Measurements from ENCODE around the gene PDPR.
"Not testable (repeated sequence)": the region's sequence is repeated elsewhere in the genome, so short reads cannot be mapped to it uniquely, and the experiment has no call there.

The PDPR gene

GRCh38 chr16:70157477-70158260, 43.5 kb downstream of the PDPR start:
- no peaks in the 10 kb centered on the region for H3K27me3 ChIP-seq (ENCODE audit: control insufficient read depth, insufficient read depth, low read length)
- H3K36me3 ChIP-seq (ENCODE audit: control insufficient read depth, insufficient read depth, low read length): peaks cover 10% of the 10 kb centered on the region
- no peak overlapping the region for H3K9ac ChIP-seq (ENCODE audit: low read length)
- H3K9me3 ChIP-seq (ENCODE audit: control insufficient read depth, low read length): no peaks in the 10 kb centered on the region
- H3K4me1 ChIP-seq (ENCODE audit: control insufficient read depth, insufficient read depth, low read length): peaks cover 18% of the 10 kb centered on the region
- no peak overlapping the region for H3K4me3 ChIP-seq (ENCODE audit: low read length)

GRCh38 chr16:70158261-70158939, 44.3 kb downstream of the PDPR start:
- Histone ChIP-seq H3K4me1 (ENCODE audit: control insufficient read depth, insufficient read depth, low read length) (peaks cover 13% of the 10 kb centered on the region), H3K27me3 (ENCODE audit: control insufficient read depth, insufficient read depth, low read length) (no peaks in the 10 kb centered on the region), H3K9ac (ENCODE audit: low read length) (no peak overlapping the region), H3K9me3 (ENCODE audit: control insufficient read depth, low read length) (no peaks in the 10 kb centered on the region), H3K4me3 (ENCODE audit: low read length) (no peak overlapping the region), H3K36me3 (ENCODE audit: control insufficient read depth, insufficient read depth, low read length) (peaks cover 8% of the 10 kb centered on the region)

GRCh38 chr16:70159355-70160348, 45.5 kb downstream of the PDPR start:
- Histone ChIP-seq H3K36me3 (ENCODE audit: control insufficient read depth, insufficient read depth, low read length) (peaks cover 7% of the 10 kb centered on the region), H3K4me1 (ENCODE audit: control insufficient read depth, insufficient read depth, low read length) (peaks cover 13% of the 10 kb centered on the region), H3K4me3 (ENCODE audit: low read length) (no peak overlapping the region), H3K9me3 (ENCODE audit: control insufficient read depth, low read length) (no peaks in the 10 kb centered on the region), H3K27me3 (ENCODE audit: control insufficient read depth, insufficient read depth, low read length) (no peaks in the 10 kb centered on the region), H3K9ac (ENCODE audit: low read length) (no peak overlapping the region)

- no peaks in the 10 kb centered on the region for H3K9me3 ChIP-seq (ENCODE audit: control insufficient read depth, low read length)
- no peak overlapping the region for H3K4me3 ChIP-seq (ENCODE audit: low read length)
- H3K4me1 ChIP-seq (ENCODE audit: control insufficient read depth, insufficient read depth, low read length): peaks cover 13% of the 10 kb centered on the region
- H3K36me3 ChIP-seq (ENCODE audit: control insufficient read depth, insufficient read depth, low read length): peaks cover 7% of the 10 kb centered on the region
- H3K9ac ChIP-seq (ENCODE audit: low read length): no peak overlapping the region
- no peaks in the 10 kb centered on the region for H3K27me3 ChIP-seq (ENCODE audit: control insufficient read depth, insufficient read depth, low read length)
Measured at GRCh38 chr16:70160388-70160787, 46.3 kb downstream of the PDPR start.

DNA sequence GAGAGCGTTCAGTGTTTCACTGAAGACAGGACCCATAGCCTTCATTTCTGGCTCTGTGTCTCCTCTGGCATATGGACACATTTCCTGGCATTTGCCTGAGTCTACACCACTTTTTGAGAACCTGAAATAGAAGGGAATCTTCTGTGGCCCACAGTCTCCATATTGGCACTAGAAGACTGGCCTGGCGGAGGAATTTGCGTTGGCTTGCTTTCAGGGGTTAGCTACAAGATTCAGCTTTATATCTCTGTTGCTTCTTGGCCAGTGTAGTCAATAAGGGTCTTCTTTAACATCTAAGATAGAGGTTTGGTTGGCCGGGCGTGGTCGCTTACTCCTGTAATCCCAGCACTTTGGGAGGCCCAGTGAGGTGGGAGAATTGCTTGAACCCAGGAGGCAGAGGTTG, 46.7 kb downstream of the PDPR start:
- peaks cover 7% of the 10 kb centered on the region for H3K36me3 ChIP-seq (ENCODE audit: control insufficient read depth, insufficient read depth, low read length)
- no peak overlapping the region for H3K9ac ChIP-seq (ENCODE audit: low read length)
- H3K27me3 ChIP-seq (ENCODE audit: control insufficient read depth, insufficient read depth, low read length): no peaks in the 10 kb centered on the region
- H3K4me1 ChIP-seq (ENCODE audit: control insufficient read depth, insufficient read depth, low read length): peaks cover 13% of the 10 kb centered on the region
- no peak overlapping the region for H3K4me3 ChIP-seq (ENCODE audit: low read length)
- no peaks in the 10 kb centered on the region for H3K9me3 ChIP-seq (ENCODE audit: control insufficient read depth, low read length)

DNA sequence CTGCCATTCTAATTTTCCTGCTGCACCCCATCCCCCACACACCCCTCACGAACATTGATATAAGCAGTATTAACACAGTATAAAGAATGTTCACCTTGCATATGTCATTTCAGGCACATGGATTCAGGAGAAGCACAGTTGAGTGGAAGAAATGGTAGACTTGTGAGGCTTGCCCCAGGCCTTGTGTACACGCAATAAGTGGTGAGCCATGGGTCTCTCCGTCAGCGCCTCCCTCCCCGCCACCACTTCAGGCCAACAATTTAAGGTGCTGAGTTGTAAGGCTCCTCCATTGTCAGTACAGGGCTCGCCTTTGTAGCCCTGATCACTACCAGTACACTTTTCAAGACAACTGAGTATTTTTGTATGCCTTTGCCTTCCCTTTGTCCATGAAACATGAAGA, 47.2 kb downstream of the PDPR start:
- H3K9me3 ChIP-seq (ENCODE audit: control insufficient read depth, low read length): no peaks in the 10 kb centered on the region
- H3K27me3 ChIP-seq (ENCODE audit: control insufficient read depth, insufficient read depth, low read length): no peaks in the 10 kb centered on the region
- peaks cover 7% of the 10 kb centered on the region for H3K36me3 ChIP-seq (ENCODE audit: control insufficient read depth, insufficient read depth, low read length)
- no peak overlapping the region for H3K9ac ChIP-seq (ENCODE audit: low read length)
- H3K4me1 ChIP-seq (ENCODE audit: control insufficient read depth, insufficient read depth, low read length): peaks cover 13% of the 10 kb centered on the region
- no peak overlapping the region for H3K4me3 ChIP-seq (ENCODE audit: low read length)

DNA sequence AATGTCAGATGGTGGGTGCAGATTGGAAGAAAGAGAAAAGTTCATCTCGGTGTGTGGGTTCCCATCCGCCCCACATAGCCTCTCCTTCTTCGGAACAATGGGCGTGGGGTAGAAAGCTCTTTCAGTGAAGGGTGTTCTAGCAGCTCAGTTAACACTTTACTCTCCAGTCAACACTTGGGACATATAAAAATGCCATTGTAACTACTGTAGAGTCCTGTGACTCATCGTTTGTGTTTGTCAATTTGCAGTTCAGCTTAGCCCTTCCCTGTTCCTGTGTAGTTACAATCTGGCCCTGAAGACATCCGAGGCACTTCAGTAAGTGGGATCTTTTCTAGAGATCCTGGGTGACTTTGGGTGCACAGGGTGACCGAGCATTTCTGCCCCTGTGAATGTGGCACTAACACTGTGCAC, 47.9 kb downstream of the PDPR start:
- H3K9ac ChIP-seq (ENCODE audit: low read length): peak overlapping the region; percentile 18
- no peaks in the 10 kb centered on the region for H3K9me3 ChIP-seq (ENCODE audit: control insufficient read depth, low read length)
- peaks cover 13% of the 10 kb centered on the region for H3K4me1 ChIP-seq (ENCODE audit: control insufficient read depth, insufficient read depth, low read length)
- H3K27me3 ChIP-seq (ENCODE audit: control insufficient read depth, insufficient read depth, low read length): no peaks in the 10 kb centered on the region
- H3K4me3 ChIP-seq (ENCODE audit: low read length): no peak overlapping the region
- peaks cover 7% of the 10 kb centered on the region for H3K36me3 ChIP-seq (ENCODE audit: control insufficient read depth, insufficient read depth, low read length)

DNA sequence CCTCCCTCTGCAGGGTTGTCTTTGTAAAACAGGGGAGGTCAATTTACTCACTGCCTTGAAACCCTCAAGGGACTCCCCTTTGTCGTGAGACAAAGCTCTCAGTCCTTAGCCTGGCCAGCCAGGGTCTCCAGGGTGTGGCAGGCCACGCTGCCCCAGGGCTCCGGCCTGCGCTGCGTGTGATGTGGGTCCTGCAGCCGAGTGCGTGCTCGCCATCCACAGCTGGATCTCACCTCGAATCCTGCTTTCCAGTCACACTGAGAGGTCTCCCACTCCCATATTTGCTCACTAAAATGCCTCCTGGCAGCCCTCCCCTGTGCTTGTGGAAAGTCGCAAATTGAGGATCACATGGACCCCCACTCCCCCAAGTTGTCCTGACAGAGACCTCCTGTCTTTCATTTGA, 49.5 kb downstream of the PDPR start:
- H3K9ac ChIP-seq (ENCODE audit: low read length): no peak overlapping the region
- H3K4me3 ChIP-seq (ENCODE audit: low read length): no peak overlapping the region
- H3K27me3 ChIP-seq (ENCODE audit: control insufficient read depth, insufficient read depth, low read length): no peaks in the 10 kb centered on the region
- peaks cover 13% of the 10 kb centered on the region for H3K4me1 ChIP-seq (ENCODE audit: control insufficient read depth, insufficient read depth, low read length)
- peaks cover 7% of the 10 kb centered on the region for H3K36me3 ChIP-seq (ENCODE audit: control insufficient read depth, insufficient read depth, low read length)
- no peaks in the 10 kb centered on the region for H3K9me3 ChIP-seq (ENCODE audit: control insufficient read depth, low read length)

- not testable (repeated sequence) for H3K4me3 ChIP-seq (ENCODE audit: low read length); H3K27me3 ChIP-seq (ENCODE audit: control insufficient read depth, insufficient read depth, low read length); H3K9me3 ChIP-seq (ENCODE audit: control insufficient read depth, low read length); H3K9ac ChIP-seq (ENCODE audit: low read length); H3K36me3 ChIP-seq (ENCODE audit: control insufficient read depth, insufficient read depth, low read length)
- H3K4me1 ChIP-seq (ENCODE audit: control insufficient read depth, insufficient read depth, low read length): peaks cover 11% of the 10 kb centered on the region
Measured at GRCh38 chr16:70166688-70167087, 52.6 kb downstream of the PDPR start.

DNA sequence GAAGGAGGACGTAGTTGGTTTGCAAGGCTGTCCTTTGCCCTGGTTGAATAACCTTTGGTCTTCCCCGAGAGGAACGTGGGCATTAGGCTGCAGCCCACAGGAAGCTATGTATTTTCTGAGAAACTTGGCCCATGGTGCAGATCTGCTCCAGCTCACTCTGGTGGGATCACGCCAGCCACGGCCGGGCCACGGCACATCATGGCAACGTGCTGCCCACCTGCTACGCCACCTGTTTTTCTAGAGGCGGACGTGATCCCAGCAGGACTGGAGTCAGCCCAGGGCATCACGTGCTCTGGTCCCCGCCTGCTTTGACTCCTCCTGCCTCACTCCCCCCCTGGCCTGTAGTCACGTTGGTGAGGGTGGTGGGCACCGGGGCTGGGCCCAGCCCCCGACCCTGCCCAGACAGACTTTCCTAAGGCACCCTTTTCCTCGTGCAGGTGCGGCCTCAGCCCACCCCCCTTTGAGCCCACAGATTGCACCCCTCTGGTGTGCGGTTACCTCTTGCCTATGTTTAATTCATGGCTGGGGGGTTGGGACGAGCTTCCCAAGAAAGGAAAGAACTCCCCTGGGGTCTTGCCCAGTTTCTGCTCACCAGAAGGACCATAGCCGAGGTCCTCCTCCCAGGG, 59.2 kb downstream of the PDPR start, which contains the start of gene CLEC18C:
CLEC18C (plus strand) TSS at position 576 of the 626 bp plus-strand sequence. CDS start 492 bp downstream, outside the sequence.
- H3K27me3 ChIP-seq (ENCODE audit: control insufficient read depth, insufficient read depth, low read length); H3K9ac ChIP-seq (ENCODE audit: low read length); H3K9me3 ChIP-seq (ENCODE audit: control insufficient read depth, low read length); H3K36me3 ChIP-seq (ENCODE audit: control insufficient read depth, insufficient read depth, low read length); H3K4me1 ChIP-seq (ENCODE audit: control insufficient read depth, insufficient read depth, low read length); H3K4me3 ChIP-seq (ENCODE audit: low read length): not testable (repeated sequence)

DNA sequence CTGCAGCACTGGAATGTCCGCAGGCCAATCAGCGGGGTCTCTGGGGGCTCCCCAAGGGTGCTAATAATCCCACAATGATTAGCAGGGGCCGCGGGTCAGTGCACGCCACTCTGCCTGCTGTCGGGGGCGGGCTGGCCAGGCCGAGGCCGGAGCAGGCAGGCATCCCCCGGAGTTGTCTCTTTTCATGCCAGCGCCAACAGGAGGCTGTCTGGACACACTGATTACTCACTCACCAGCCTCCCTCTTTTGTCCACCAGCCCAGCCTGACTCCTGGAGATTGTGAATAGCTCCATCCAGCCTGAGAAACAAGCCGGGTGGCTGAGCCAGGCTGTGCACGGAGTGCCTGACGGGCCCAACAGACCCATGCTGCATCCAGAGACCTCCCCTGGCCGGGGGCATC, 59.8 kb downstream of the PDPR start:
- not testable (repeated sequence) for H3K9ac ChIP-seq (ENCODE audit: low read length)

More for the DNA sequence above, 59.8 kb downstream of the PDPR start:
- H3K27me3 ChIP-seq (ENCODE audit: control insufficient read depth, insufficient read depth, low read length); H3K4me3 ChIP-seq (ENCODE audit: low read length); H3K36me3 ChIP-seq (ENCODE audit: control insufficient read depth, insufficient read depth, low read length); H3K9me3 ChIP-seq (ENCODE audit: control insufficient read depth, low read length); H3K4me1 ChIP-seq (ENCODE audit: control insufficient read depth, insufficient read depth, low read length): not testable (repeated sequence)
